ENCODE results near the gene PLAAT4.
"Not testable (repeated sequence)": the region's sequence is repeated elsewhere in the genome, so short reads cannot be mapped to it uniquely, and the experiment has no call there.

The PLAAT4 gene

GRCh38 chr11:63523151-63523550 is 13.5 kb upstream of the PLAAT4 start:
- no peak for TF ChIP-seq POLR2A (IDR thresholded peaks at IDR 0.05; ENCODE audit: low read depth, low read length)
- DNase-seq (ENCODE audit: insufficient read length, low spot score) (no peak), FAIRE-seq (no peak)

- no peak for TF ChIP-seq POLR2A (IDR thresholded peaks at IDR 0.05; ENCODE audit: low read depth, low read length)
- no peak for DNase-seq (ENCODE audit: insufficient read length, low spot score)
- no peak for FAIRE-seq
These were observed 8.9 kb upstream of the PLAAT4 start for GRCh38 chr11:63527667-63528066.

GRCh38 chr11:63528156-63528555 is 8.5 kb upstream of the PLAAT4 start:
- not testable (repeated sequence) for FAIRE-seq

GRCh38 chr11:63528729-63529278 is 7.8 kb upstream of the PLAAT4 start:
- FAIRE-seq = not testable (repeated sequence)

More at GRCh38 chr11:63528156-63528555, 8.5 kb upstream of the PLAAT4 start:
- not testable (repeated sequence) for DNase-seq (ENCODE audit: insufficient read length, low spot score)

GRCh38 chr11:63529373-63529772 is 7.2 kb upstream of the PLAAT4 start:
- DNase-seq (ENCODE audit: insufficient read length, low spot score); FAIRE-seq: not testable (repeated sequence)

More at GRCh38 chr11:63528729-63529278, 7.8 kb upstream of the PLAAT4 start:
- DNase-seq (ENCODE audit: insufficient read length, low spot score) = not testable (repeated sequence)

- DNase-seq (ENCODE audit: insufficient read length, low spot score) = no peak
- FAIRE-seq = no peak
- no peak for TF ChIP-seq POLR2A (IDR thresholded peaks at IDR 0.05; ENCODE audit: low read depth, low read length)
These were observed 6.6 kb upstream of the PLAAT4 start for GRCh38 chr11:63530021-63530420.

GRCh38 chr11:63531074-63531792 is 5.4 kb upstream of the PLAAT4 start:
- DNase-seq (ENCODE audit: insufficient read length, low spot score) (peak; percentile 28), FAIRE-seq (peak; percentile 27)

GRCh38 chr11:63532117-63532516 is 4.5 kb upstream of the PLAAT4 start:
- FAIRE-seq = no peak
- no peak for TF ChIP-seq POLR2A (IDR thresholded peaks at IDR 0.05; ENCODE audit: low read depth, low read length)
- no peak for DNase-seq (ENCODE audit: insufficient read length, low spot score)

GRCh38 chr11:63532799-63533475 is 3.7 kb upstream of the PLAAT4 start:
- FAIRE-seq = no peak
- no peak for TF ChIP-seq POLR2A (IDR thresholded peaks at IDR 0.05; ENCODE audit: low read depth, low read length)
- DNase-seq (ENCODE audit: insufficient read length, low spot score) = no peak

- FAIRE-seq (no peak), DNase-seq (ENCODE audit: insufficient read length, low spot score) (no peak)
- no peak for TF ChIP-seq POLR2A (IDR thresholded peaks at IDR 0.05; ENCODE audit: low read depth, low read length)
These were observed 2.5 kb upstream of the PLAAT4 start for GRCh38 chr11:63534076-63534475.

GRCh38 chr11:63534895-63535461 is 1.6 kb upstream of the PLAAT4 start:
- FAIRE-seq = no peak
- TF ChIP-seq POLR2A (IDR thresholded peaks at IDR 0.05; ENCODE audit: low read depth, low read length) = no peak
- no peak for DNase-seq (ENCODE audit: insufficient read length, low spot score)

- FAIRE-seq = no peak
- DNase-seq (ENCODE audit: insufficient read length, low spot score) = peak; percentile 33
- TF ChIP-seq POLR2A (IDR thresholded peaks at IDR 0.05; ENCODE audit: low read depth, low read length) = no peak
These were observed 874 bp upstream of the PLAAT4 start for GRCh38 chr11:63535734-63536133.

- no peak for TF ChIP-seq POLR2A (IDR thresholded peaks at IDR 0.05; ENCODE audit: low read depth, low read length)
- no peak for DNase-seq (ENCODE audit: insufficient read length, low spot score)
- FAIRE-seq = no peak
These were observed 889 bp downstream of the PLAAT4 start for GRCh38 chr11:63537293-63538101.

- FAIRE-seq; DNase-seq (ENCODE audit: insufficient read length, low spot score): not testable (repeated sequence)
These were observed 5.9 kb downstream of the PLAAT4 start for GRCh38 chr11:63542506-63542905.
